ENCODE measurements around the gene ATXN2L. TPM values are rescaled to one million over a fixed set of nuclear protein-coding genes. Genes with fewer than 3 reads are reported as not detected.
A peak's percentile ranks its signal among the peaks of the same experiment; 100 is the strongest.
"Not testable (repeated sequence)": the region's sequence is repeated elsewhere in the genome, so short reads cannot be mapped to it uniquely, and the experiment has no call there.

Gene ATXN2L
- total RNA-seq, 1 experiment from 2014 or later: 335 TPM

GRCh38 chr16:28820016-28820415, 2.8 kb upstream of the ATXN2L start:
- Histone ChIP-seq H3K27ac (ENCODE audit: low read depth, low read length, poor library complexity, severe bottlenecking) (no peak overlapping the region), H3K9me3 (ENCODE audit: low read depth, low read length, poor library complexity, severe bottlenecking) (no peaks in the 10 kb centered on the region), H3K36me3 (ENCODE audit: insufficient read depth, low read length, poor library complexity, severe bottlenecking) (peaks cover 5% of the 10 kb centered on the region), H3K4me3 (ENCODE audit: low read depth, low read length, poor library complexity, severe bottlenecking) (no peak overlapping the region), H3K4me1 (ENCODE audit: insufficient read depth, low read length, poor library complexity, severe bottlenecking) (peaks cover 12% of the 10 kb centered on the region), H3K27me3 (replicated peaks; ENCODE audit: insufficient read depth, low read depth, low read length, poor library complexity) (no peaks in the 10 kb centered on the region)
- ChIA-PET POLR2A (ENCODE audit: low non-redundant PET) (no interaction called here), CTCF (no interaction called here)
- TF ChIP-seq CTCF (conservative IDR thresholded peaks at IDR 0.05; ENCODE audit: low read depth, low read length): no peak
- no peak for TF ChIP-seq EZH2 (IDR thresholded peaks at IDR 0.05; ENCODE audit: borderline replicate concordance, low read depth, low read length, poor library complexity, severe bottlenecking)
- BruUV-seq (replicated peaks): no TSS peak
- intact Hi-C loops (cut with micrococcal nuclease; ENCODE audit: unreplicated experiment): no loop called here
- DNase-seq (ENCODE audit: low spot score): no peak

GRCh38 chr16:28820546-28820945, 2.3 kb upstream of the ATXN2L start:
- H3K9me3 ChIP-seq (ENCODE audit: low read depth, low read length, poor library complexity, severe bottlenecking); CTCF ChIA-PET; H3K36me3 ChIP-seq (ENCODE audit: insufficient read depth, low read length, poor library complexity, severe bottlenecking); BruUV-seq (replicated peaks); H3K27me3 ChIP-seq (replicated peaks; ENCODE audit: insufficient read depth, low read depth, low read length, poor library complexity); intact Hi-C loops (cut with micrococcal nuclease; ENCODE audit: unreplicated experiment); POLR2A ChIA-PET (ENCODE audit: low non-redundant PET); DNase-seq (ENCODE audit: low spot score); H3K27ac ChIP-seq (ENCODE audit: low read depth, low read length, poor library complexity, severe bottlenecking); H3K4me3 ChIP-seq (ENCODE audit: low read depth, low read length, poor library complexity, severe bottlenecking): not testable (repeated sequence)
- H3K4me1 ChIP-seq (ENCODE audit: insufficient read depth, low read length, poor library complexity, severe bottlenecking): peaks cover 17% of the 10 kb centered on the region

- TSS peak; percentile 86 for BruUV-seq (replicated peaks)
- Histone ChIP-seq H3K4me3 (ENCODE audit: low read depth, low read length, poor library complexity, severe bottlenecking) (peak overlapping the region; percentile 99), H3K27me3 (replicated peaks; ENCODE audit: insufficient read depth, low read depth, low read length, poor library complexity) (no peaks in the 10 kb centered on the region), H3K27ac (ENCODE audit: low read depth, low read length, poor library complexity, severe bottlenecking) (peak overlapping the region; percentile 100), H3K9me3 (ENCODE audit: low read depth, low read length, poor library complexity, severe bottlenecking) (no peaks in the 10 kb centered on the region), H3K36me3 (ENCODE audit: insufficient read depth, low read length, poor library complexity, severe bottlenecking) (peaks cover 24% of the 10 kb centered on the region), H3K4me1 (ENCODE audit: insufficient read depth, low read length, poor library complexity, severe bottlenecking) (peaks cover 26% of the 10 kb centered on the region)
- CTCF ChIA-PET: no interaction called here
- no peak for DNase-seq (ENCODE audit: low spot score)
- TF ChIP-seq EZH2 (IDR thresholded peaks at IDR 0.05; ENCODE audit: borderline replicate concordance, low read depth, low read length, poor library complexity, severe bottlenecking) (no peak), CTCF (conservative IDR thresholded peaks at IDR 0.05; ENCODE audit: low read depth, low read length) (no peak)
- intact Hi-C loops (cut with micrococcal nuclease; ENCODE audit: unreplicated experiment): no loop called here
- POLR2A ChIA-PET (ENCODE audit: low non-redundant PET): interaction anchor here (0.6 to 1.0 kb wide), 3 partner anchors 41 to 1208 kb away, joined by 3 to 15 read pairs (median 7); no protein-coding TSS in a partner anchor
Observed at GRCh38 chr16:28821874-28822519, 802 bp upstream of the ATXN2L start.

Measured in A673 (cell line).